BJ (cell line): Measurements from ENCODE around the gene CCDC15. TPM values are rescaled to one million over a fixed set of nuclear protein-coding genes. Genes with fewer than 3 reads are reported as not detected.

Experiments used
- CTCF ChIA-PET: fragments of 350-600 bp; formaldehyde crosslinking; extraction: SDS; loops from one replicate; lab custom pipeline; 2021; ENCODE audit warnings: antibody characterized with exemption, inconsistent platforms; lab: Yijun Ruan, JAX
- POLR2A ChIA-PET: fragments of 300-600 bp; sonication (Branson Sonifier 250); formaldehyde crosslinking; extraction: SDS; loops from one replicate; lab custom pipeline; 2021; ENCODE audit warnings: antibody characterized with exemption; lab: Charles Lee
- DNase-seq: peaks from one replicate; pipeline ENCODE4 v3.0.0-alpha.2; 2011; ENCODE audit warnings: low read depth
- H3K27me3 ChIP-seq: 2 replicates; pipeline ENCODE4 v1.6.0; 2011; ENCODE audit warnings: low read length; ENCODE audit not compliant: control insufficient read depth, insufficient read depth
- H3K36me3 ChIP-seq: 2 replicates; pipeline ENCODE4 v1.5.1; 2011; ENCODE audit warnings: low read length; ENCODE audit not compliant: control insufficient read depth, insufficient read depth
- H3K4me3 ChIP-seq: 2 replicates; pipeline ENCODE4 v1.5.1; 2011; ENCODE audit warnings: low read depth, mild to moderate bottlenecking, control low read depth, low read length
- polyA plus RNA-seq: library from polyadenylated mRNA; depleted of rRNA; stranded (reverse); fragments of >200 nt; gene quantifications from 2 replicates; pipeline ENCODE4 v1.2.3, GENCODE V29; 2011
- TF ChIP-seq, protein P1 (sequence below): IDR thresholded peaks from 2 replicates; pipeline ENCODE4 v1.5.1; 2011; ENCODE audit warnings: low read depth, mild to moderate bottlenecking, control low read depth, inconsistent platforms, low read length, moderate library complexity; ENCODE audit not compliant: insufficient read depth

CCDC15 gene
- polyA plus RNA-seq, 1 experiment: 0.66 TPM

DNA sequence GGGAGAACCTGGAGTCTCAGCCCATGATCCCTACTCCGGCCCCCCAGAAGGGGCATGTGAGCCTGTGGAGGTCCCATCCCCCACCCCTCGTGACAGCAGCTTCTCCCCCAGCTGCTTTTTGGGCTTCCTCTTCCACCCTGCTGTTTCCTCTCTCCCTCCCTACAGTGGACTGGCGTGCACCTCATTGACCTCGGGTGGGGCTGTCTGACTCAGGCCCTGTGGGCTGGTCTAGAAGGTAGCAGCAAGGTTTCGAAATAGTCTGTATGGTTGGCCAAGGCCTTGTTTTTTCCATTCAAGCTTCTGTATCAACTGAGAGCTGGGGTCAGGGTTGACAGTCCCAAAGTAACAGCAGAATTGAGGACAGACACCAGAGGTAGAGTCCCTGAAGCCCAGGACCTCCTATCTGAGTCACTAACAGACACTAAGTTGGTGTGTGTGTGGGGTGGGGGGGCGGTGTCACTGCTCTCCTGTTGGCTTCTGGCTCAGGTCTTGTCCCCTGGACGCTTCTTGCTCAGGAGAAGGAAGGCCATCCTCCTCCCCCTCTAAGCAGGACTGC, 116.8 kb downstream of the CCDC15 start:
- no peaks in the 10 kb centered on the region for H3K36me3 ChIP-seq
- TF ChIP-seq, protein P1, sequence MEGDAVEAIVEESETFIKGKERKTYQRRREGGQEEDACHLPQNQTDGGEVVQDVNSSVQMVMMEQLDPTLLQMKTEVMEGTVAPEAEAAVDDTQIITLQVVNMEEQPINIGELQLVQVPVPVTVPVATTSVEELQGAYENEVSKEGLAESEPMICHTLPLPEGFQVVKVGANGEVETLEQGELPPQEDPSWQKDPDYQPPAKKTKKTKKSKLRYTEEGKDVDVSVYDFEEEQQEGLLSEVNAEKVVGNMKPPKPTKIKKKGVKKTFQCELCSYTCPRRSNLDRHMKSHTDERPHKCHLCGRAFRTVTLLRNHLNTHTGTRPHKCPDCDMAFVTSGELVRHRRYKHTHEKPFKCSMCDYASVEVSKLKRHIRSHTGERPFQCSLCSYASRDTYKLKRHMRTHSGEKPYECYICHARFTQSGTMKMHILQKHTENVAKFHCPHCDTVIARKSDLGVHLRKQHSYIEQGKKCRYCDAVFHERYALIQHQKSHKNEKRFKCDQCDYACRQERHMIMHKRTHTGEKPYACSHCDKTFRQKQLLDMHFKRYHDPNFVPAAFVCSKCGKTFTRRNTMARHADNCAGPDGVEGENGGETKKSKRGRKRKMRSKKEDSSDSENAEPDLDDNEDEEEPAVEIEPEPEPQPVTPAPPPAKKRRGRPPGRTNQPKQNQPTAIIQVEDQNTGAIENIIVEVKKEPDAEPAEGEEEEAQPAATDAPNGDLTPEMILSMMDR: no peak
- POLR2A ChIA-PET: no interaction called here
- CTCF ChIA-PET: interaction anchor here (1.3 to 1.9 kb wide), 4 partner anchors 8 to 71 kb away, joined by 3 to 5 read pairs (median 4); no protein-coding TSS in a partner anchor
- DNase-seq: peak; percentile 22
- H3K27me3 ChIP-seq: no peaks in the 10 kb centered on the region
- H3K4me3 ChIP-seq: no peak overlapping the region

DNA sequence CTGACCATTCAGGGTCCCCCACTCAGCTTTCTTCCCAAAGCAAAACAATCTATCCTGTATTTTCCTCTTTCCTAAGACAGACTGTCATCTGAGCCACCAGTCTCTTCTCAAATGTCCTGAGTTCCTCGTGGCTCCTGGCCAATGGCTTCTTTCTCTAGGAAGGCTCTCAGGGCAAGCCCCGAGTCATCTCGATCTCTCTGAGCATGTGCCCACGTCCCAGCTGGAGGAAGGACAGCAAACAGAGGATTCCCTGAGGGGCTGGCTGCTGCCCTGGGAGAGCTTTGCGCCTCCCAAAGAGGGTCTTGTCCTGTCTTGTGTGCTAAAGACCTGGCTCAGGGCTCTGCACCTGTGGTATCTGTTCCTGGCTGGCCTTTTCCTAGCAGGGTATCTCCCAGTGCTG, 117.4 kb downstream of the CCDC15 start:
- Histone ChIP-seq H3K27me3 (no peaks in the 10 kb centered on the region), H3K36me3 (no peaks in the 10 kb centered on the region), H3K4me3 (no peak overlapping the region)
- TF ChIP-seq, protein P1: no peak
- POLR2A ChIA-PET: no interaction called here
- no peak for DNase-seq
- CTCF ChIA-PET: interaction anchor here (1.3 to 1.9 kb wide), 2 partner anchors 19 to 71 kb away, joined by 3 to 5 read pairs; no protein-coding TSS in a partner anchor

DNA sequence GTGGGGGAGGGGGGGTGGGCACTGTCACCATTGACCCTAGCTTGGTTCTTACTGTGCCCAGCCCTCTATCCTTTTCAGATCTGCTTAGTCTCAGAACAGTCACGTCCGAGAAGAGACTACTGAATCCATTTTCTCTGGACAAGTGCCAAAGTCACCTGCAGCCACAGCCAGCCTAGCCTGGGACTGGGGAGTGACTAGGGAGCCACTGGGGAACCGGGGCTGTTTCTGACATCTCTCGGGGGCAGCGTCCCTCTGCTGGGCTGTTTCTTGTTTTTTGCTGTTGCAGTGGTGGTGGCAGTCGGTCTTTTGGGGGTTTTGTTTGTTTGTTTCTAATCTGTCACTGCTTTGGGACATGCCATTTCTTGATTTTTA, 117.8 kb downstream of the CCDC15 start:
- no peaks in the 10 kb centered on the region for H3K36me3 ChIP-seq
- POLR2A ChIA-PET: no interaction called here
- CTCF ChIA-PET: interaction anchor here (1.3 to 1.9 kb wide), 2 partner anchors 19 to 70 kb away, joined by 3 to 5 read pairs; no protein-coding TSS in a partner anchor
- no peak overlapping the region for H3K4me3 ChIP-seq
- TF ChIP-seq, protein P1: no peak
- H3K27me3 ChIP-seq: no peaks in the 10 kb centered on the region
- DNase-seq: no peak

GRCh38 chr11:125072218-125072960, 118.4 kb downstream of the CCDC15 start:
- Histone ChIP-seq H3K36me3 (no peaks in the 10 kb centered on the region), H3K4me3 (no peak overlapping the region), H3K27me3 (no peaks in the 10 kb centered on the region)
- DNase-seq: no peak
- ChIA-PET POLR2A (no interaction called here), CTCF (interaction anchor here (2.6 kb wide), 1 partner anchor 19 kb away, joined by 6 read pairs; no protein-coding TSS in a partner anchor)
- TF ChIP-seq, protein P1: no peak

DNA sequence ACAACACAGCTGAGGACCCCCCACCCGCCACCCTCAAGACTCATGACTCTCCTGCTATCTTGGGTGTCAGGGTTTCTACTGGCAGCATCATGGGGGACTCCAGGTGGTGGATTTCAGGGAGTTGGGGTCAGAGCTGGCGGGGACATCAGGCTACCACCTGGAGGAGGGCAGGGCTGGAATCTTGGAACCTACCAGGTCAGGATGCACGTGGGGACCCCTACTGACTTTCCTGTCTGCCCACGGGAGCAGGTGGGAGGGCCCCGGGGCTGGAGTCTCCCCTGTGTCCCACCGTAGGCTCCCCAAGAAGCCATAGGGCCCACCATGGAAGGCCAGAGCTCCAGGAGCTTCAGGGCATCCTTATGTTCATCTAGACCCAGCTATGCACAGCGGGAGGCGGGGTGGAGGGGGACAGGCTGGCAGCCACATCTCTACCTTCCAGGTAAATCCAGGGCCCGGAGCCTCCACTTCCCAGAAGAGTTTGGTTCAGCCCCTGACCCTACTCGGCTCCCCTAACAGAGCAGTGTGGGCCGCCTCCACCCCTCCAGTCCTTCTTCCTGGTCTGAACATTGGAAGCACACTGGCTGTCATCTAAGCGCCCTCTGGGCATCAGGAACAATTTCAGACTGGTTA, 119.1 kb downstream of the CCDC15 start:
- TF ChIP-seq, protein P1: no peak
- Histone ChIP-seq H3K27me3 (no peaks in the 10 kb centered on the region), H3K36me3 (no peaks in the 10 kb centered on the region), H3K4me3 (no peak overlapping the region)
- CTCF ChIA-PET: interaction anchor here (2.6 kb wide), 1 partner anchor 18 kb away, joined by 6 read pairs; no protein-coding TSS in a partner anchor
- no peak for DNase-seq
- POLR2A ChIA-PET: no interaction called here
